Measurements from ENCODE around the gene SLMAP.

GRCh38 chr3:57966829-57967228, 210.7 kb downstream of the SLMAP start:
- no peak for TF ChIP-seq TAF1 (IDR thresholded peaks at IDR 0.05; ENCODE audit: low read depth, low read length)
- no peak for TF ChIP-seq POLR2A (IDR thresholded peaks at IDR 0.05; ENCODE audit: low read depth, low read length)
- no peak for TF ChIP-seq POLR2AphosphoS5 (IDR thresholded peaks at IDR 0.05; ENCODE audit: low read depth, low read length)
- no peak for TF ChIP-seq POU2F2 (IDR thresholded peaks at IDR 0.05; ENCODE audit: low read depth, low read length)
- no peak for TF ChIP-seq SPI1 (IDR thresholded peaks at IDR 0.05; ENCODE audit: low read depth, low read length)
